Measurements from ENCODE around the gene CELA2A. TPM values are rescaled to one million over a fixed set of nuclear protein-coding genes. Genes with fewer than 3 reads are reported as not detected.
"Not testable (repeated sequence)": the region's sequence is repeated elsewhere in the genome, so short reads cannot be mapped to it uniquely, and the experiment has no call there.

CELA2A gene
- total and polyA plus RNA-seq, 10 of the 15 experiments (the other 5 are each of a cell fraction or from before 2014, with no cell fraction given) = 0.90 TPM; not detected in 9

DNA sequence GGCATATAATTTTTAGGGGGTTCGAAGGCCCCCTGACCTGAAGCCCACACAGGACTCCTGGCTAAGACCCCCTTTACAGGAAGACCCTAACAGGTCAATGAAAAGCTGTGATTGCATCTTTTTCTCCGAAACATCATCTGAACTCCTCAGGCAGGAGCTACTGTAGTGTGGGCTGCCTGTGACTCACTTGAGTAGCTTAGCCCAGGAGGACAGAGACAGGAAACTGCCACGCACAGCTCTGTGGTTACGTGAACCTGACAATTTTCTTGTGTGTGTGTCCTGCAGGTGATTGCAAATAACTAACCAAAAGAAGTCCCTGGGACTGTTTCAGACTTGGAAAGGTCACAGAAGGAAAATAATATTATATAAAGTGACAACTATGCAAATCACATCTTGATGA lies 34.5 kb downstream of the CELA2A start:
- H3K4me3 ChIP-seq; intact Hi-C loops (cut with micrococcal nuclease; ENCODE audit: unreplicated experiment); H3K9me3 ChIP-seq (replicated peaks; ENCODE audit: control insufficient read depth, insufficient read depth, low read length); H3K4me1 ChIP-seq (ENCODE audit: control insufficient read depth, insufficient read depth, low read length); CTCF ChIA-PET; BruUV-seq (replicated peaks); H2AFZ ChIP-seq (ENCODE audit: control insufficient read depth, low read depth, low read length); SMC1A ChIA-PET (ENCODE audit: uncharacterized antibody, unreplicated experiment); FAIRE-seq; H4K20me1 ChIP-seq (ENCODE audit: control insufficient read depth, insufficient read depth); in situ Hi-C loops (cut with MboI); ATAC-seq; H3K27ac ChIP-seq (ENCODE audit: control insufficient read depth, insufficient read depth); POLR2A ChIA-PET; H3K4me2 ChIP-seq (ENCODE audit: control insufficient read depth, insufficient read depth); DNase-seq (ENCODE audit: low read depth, low spot score); H3K36me3 ChIP-seq (ENCODE audit: control insufficient read depth in 2 of 2, insufficient read depth in 2 of 2, low read length in 1 of 2); H3K27me3 ChIP-seq (replicated peaks in 1 of 2; ENCODE audit: control insufficient read depth in 2 of 2, insufficient read depth in 2 of 2, low read length in 1 of 2); H3K9ac ChIP-seq (ENCODE audit: control insufficient read depth, insufficient read depth, low read length); RAD21 ChIA-PET (ENCODE audit: unreplicated experiment); H3K79me2 ChIP-seq (ENCODE audit: control insufficient read depth, insufficient read depth, low read length): not testable (repeated sequence)
- WGBS (ENCODE audit: insufficient coverage, insufficient replicate concordance, low lambda C conversion rate, missing lambda C conversion rate) = 68% methylated on average over 4 of the region's 4 CpGs
- 0 out of 2 replicates have a peak, but pooled peaks have one; percentile 7 for TF ChIP-seq RUNX3 (IDR thresholded peaks at IDR 0.05; ENCODE audit: low read length)

DNA sequence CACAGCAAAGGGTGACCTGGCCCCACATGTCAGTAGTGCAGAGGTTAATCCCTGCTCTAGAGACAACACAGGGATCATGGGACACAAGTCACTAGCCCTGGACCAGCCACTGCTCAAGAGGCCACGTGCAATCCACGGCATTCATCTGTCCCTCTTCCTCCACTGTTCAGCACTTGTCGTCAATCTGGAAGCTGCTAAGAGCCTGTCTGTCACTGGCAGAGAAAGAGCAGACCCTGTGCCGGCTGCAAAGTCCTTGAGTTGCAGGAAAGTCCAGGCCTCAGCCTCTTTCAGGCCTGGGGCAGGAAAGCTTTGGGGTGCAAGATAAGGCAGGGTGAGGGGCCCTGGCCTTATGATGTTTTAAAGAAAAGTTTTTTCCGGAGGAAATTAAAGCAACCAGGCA lies 36.1 kb downstream of the CELA2A start:
- no peak overlapping the region for H3K9ac ChIP-seq (ENCODE audit: control insufficient read depth, insufficient read depth, low read length)
- ChIA-PET CTCF (no interaction called here), SMC1A (ENCODE audit: uncharacterized antibody, unreplicated experiment) (no interaction called here), POLR2A (no interaction called here), RAD21 (ENCODE audit: unreplicated experiment) (no interaction called here)
- no peak overlapping the region for H3K4me3 ChIP-seq
- no peaks in the 10 kb centered on the region for H4K20me1 ChIP-seq (ENCODE audit: control insufficient read depth, insufficient read depth)
- ATAC-seq = no peak
- in situ Hi-C loops (cut with MboI) = no loop called here
- H2AFZ ChIP-seq (ENCODE audit: control insufficient read depth, low read depth, low read length) = no peak overlapping the region
- WGBS (ENCODE audit: insufficient coverage, insufficient replicate concordance, low lambda C conversion rate, missing lambda C conversion rate) = 92% methylated on average over 5 of the region's 5 CpGs
- H3K27me3 ChIP-seq (replicated peaks in 1 of 2; ENCODE audit: control insufficient read depth in 2 of 2, insufficient read depth in 2 of 2, low read length in 1 of 2) = no peaks in the 10 kb centered on the region
- no peak for DNase-seq (ENCODE audit: low read depth, low spot score)
- no peak for FAIRE-seq
- no peaks in the 10 kb centered on the region for H3K4me1 ChIP-seq (ENCODE audit: control insufficient read depth, insufficient read depth, low read length)
- H3K36me3 ChIP-seq (ENCODE audit: control insufficient read depth in 2 of 2, insufficient read depth in 2 of 2, low read length in 1 of 2) = no peaks in the 10 kb centered on the region
- H3K4me2 ChIP-seq (ENCODE audit: control insufficient read depth, insufficient read depth) = no peak overlapping the region
- no peaks in the 10 kb centered on the region for H3K9me3 ChIP-seq (replicated peaks; ENCODE audit: control insufficient read depth, insufficient read depth, low read length)
- no TSS peak for BruUV-seq (replicated peaks)
- H3K27ac ChIP-seq (ENCODE audit: control insufficient read depth, insufficient read depth) = no peak overlapping the region
- no peaks in the 10 kb centered on the region for H3K79me2 ChIP-seq (ENCODE audit: control insufficient read depth, insufficient read depth, low read length)
- intact Hi-C loops (cut with micrococcal nuclease; ENCODE audit: unreplicated experiment) = no loop called here
- no peak for TF ChIP-seq MYC (IDR thresholded peaks at IDR 0.05; ENCODE audit: insufficient read depth, insufficient read length, insufficient replicate concordance, low read length, severe bottlenecking)
- TF ChIP-seq RCOR1 (conservative IDR thresholded peaks at IDR 0.05; ENCODE audit: low read depth, low read length) = no peak
- TF ChIP-seq, protein P1, sequence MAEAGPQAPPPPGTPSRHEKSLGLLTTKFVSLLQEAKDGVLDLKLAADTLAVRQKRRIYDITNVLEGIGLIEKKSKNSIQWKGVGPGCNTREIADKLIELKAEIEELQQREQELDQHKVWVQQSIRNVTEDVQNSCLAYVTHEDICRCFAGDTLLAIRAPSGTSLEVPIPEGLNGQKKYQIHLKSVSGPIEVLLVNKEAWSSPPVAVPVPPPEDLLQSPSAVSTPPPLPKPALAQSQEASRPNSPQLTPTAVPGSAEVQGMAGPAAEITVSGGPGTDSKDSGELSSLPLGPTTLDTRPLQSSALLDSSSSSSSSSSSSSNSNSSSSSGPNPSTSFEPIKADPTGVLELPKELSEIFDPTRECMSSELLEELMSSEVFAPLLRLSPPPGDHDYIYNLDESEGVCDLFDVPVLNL (IDR thresholded peaks at IDR 0.05; ENCODE audit: low read depth, low read length) = no peak
- no peak for TF ChIP-seq NFXL1 (IDR thresholded peaks at IDR 0.05; ENCODE audit: borderline replicate concordance)
- TF ChIP-seq MYB (IDR thresholded peaks at IDR 0.05; ENCODE audit: borderline replicate concordance, low read depth, low read length) = no peak
- TF ChIP-seq SP1 (IDR thresholded peaks at IDR 0.05; ENCODE audit: low read depth, low read length) = no peak
- TF ChIP-seq EED (IDR thresholded peaks at IDR 0.05; ENCODE audit: low read depth) = no peak
- no peak for TF ChIP-seq RBBP5 (conservative IDR thresholded peaks at IDR 0.05)
- TF ChIP-seq BMI1 (IDR thresholded peaks at IDR 0.05; ENCODE audit: borderline replicate concordance) = no peak
- no peak for TF ChIP-seq POLR2AphosphoS5 (IDR thresholded peaks at IDR 0.05; ENCODE audit: low read length)
- TF ChIP-seq ATF7 (IDR thresholded peaks at IDR 0.05; ENCODE audit: low read depth) = no peak
- TF ChIP-seq, protein P2, sequence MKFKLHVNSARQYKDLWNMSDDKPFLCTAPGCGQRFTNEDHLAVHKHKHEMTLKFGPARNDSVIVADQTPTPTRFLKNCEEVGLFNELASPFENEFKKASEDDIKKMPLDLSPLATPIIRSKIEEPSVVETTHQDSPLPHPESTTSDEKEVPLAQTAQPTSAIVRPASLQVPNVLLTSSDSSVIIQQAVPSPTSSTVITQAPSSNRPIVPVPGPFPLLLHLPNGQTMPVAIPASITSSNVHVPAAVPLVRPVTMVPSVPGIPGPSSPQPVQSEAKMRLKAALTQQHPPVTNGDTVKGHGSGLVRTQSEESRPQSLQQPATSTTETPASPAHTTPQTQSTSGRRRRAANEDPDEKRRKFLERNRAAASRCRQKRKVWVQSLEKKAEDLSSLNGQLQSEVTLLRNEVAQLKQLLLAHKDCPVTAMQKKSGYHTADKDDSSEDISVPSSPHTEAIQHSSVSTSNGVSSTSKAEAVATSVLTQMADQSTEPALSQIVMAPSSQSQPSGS (IDR thresholded peaks at IDR 0.05; ENCODE audit: low read length) = no peak
- TF ChIP-seq SPI1 (IDR thresholded peaks at IDR 0.05; ENCODE audit: borderline replicate concordance, insufficient read depth, low read depth, low read length) = no peak
- no peak for TF ChIP-seq NR2C2 (IDR thresholded peaks at IDR 0.05; ENCODE audit: borderline replicate concordance, control insufficient read depth, insufficient read length, low read depth)
- TF ChIP-seq CHD4 (IDR thresholded peaks at IDR 0.05) = no peak
- no peak for TF ChIP-seq HDGF (IDR thresholded peaks at IDR 0.05)
- TF ChIP-seq CREM (IDR thresholded peaks at IDR 0.05; ENCODE audit: low read depth) = no peak
